GM18868 (cell line): Measurements from ENCODE around the gene KCNH2.
"Not testable (repeated sequence)": the region's sequence is repeated elsewhere in the genome, so short reads cannot be mapped to it uniquely, and the experiment has no call there.

Experiments
- ATAC-seq: cut with Tn5 transposase; IDR thresholded peaks from one replicate; pipeline ENCODE4 v1.9.1; 2021; ENCODE audit warnings: mild to moderate bottlenecking, moderate library complexity; ENCODE audit not compliant: unreplicated experiment

The KCNH2 gene

DNA sequence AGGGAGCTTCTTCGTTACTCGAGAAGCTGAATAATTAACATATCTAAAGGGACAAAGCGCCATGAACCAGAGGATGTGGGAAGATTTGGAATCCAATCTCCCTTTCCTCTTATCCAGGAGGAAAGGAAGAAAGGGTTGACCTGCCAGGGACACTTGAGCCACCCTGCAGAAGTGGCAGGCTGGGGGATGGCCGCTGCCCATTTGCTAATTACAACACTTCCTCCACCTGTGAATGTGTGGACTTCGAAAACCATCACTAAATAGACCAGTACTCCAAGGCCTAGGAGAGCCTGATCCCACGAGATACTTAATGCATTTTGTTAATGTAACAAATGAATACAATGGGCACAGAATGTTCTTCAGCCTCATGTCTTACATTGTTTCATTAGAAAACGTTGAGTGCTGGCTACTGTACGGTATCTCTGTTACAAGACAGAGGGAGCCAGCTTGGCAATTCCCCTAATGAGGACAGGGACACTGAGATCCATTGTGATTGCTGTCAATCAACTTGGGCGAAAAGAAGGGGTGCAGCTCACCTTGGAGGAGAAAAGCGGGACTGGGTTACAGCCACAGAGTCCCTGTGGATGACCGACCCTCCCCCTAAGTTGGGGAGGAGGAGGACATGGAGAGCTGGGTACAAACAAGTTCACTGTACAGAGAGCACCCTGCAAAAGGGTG lies 66.4 kb downstream of the KCNH2 start:
- ATAC-seq: no peak

DNA sequence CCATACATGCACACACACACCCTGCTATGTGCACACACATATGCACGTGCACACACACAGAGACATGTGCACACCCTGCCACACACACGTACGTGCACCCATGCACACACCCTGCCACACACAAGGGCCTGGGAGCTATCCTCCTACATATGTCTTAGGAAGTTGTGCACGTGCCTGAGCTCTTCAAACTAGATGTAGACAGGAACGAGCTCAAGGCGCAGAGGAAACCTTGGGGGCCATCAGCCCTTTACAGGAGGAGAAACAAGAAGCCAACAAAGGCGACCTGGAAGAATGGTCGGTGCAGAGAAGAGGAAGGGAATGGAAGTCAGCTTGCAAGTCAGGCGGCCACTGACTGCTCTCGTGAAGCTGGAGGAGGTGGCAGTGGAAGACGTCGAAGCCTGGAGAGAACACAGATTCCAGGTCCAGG lies 67.1 kb downstream of the KCNH2 start:
- no peak for ATAC-seq

DNA sequence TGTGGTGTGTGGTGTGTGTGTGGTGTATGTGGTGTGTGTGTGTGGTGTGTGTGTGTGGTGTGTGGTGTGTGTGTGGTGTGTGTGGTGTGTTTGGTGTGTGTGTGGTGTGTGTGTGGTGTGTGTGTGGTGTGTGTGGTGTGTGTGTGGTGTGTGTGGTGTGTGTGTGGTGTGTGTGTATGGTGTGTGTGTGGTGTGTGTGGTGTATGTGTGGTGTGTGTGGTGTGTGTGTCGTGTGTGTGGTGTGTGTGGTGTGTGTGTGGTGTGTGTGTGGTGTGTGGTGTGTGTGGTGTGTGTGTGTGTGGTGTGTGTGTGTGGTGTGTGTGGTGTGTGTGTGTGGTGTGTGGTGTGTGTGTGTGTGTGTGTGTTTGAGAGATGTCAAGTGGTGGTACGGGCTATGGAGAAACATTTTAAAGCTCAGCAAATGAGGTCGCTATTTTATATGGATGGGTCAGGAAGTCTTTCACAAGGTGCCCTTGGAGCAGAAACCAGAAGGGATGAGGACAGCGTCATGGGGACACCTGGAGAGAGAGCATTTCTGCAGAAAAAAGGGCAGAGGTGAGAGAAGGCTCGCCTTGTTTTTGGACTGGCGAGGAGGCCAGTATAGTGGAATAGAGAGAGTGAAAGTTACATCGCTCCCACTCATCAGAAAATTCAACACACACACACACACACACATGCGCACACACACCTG lies 67.7 kb downstream of the KCNH2 start:
- ATAC-seq: not testable (repeated sequence)

DNA sequence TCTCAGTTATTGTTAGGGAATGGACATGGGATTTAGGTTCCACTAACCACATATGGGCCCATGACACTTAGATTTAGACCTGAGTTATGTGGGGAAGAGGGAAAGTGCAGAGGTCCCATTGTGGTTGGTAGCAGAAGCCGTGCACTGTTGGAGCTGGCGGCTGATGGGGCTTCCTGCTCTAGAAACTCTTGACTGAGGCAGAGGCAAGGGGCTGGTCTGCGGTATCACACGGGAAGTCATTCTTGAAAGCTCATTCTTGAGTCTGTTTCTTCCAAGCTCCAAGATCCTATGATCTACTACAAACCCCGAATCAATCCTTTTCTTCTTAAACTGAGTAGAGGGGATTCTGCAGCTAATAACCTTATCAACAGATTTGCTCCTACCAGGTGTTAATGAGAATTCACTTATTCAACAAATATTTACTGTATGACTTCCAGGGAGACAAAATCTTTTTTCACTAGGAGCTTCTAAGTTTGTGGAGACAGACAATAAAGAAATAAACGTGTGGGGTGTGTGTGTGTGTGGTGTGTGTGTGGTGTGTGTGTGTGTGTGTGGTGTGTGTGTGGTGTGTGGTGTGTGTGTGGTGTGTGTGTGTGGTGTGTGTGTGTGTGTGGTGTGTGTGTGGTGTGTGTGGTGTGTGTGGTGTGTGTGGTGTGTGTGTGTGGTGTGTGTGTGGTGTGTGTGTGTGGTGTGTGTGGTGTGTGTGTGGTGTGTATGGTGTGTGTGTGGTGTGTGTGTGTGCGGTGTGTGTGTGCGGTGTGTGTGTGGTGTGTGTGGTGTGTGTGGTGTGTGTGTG lies 68.7 kb downstream of the KCNH2 start:
- ATAC-seq: no peak

DNA sequence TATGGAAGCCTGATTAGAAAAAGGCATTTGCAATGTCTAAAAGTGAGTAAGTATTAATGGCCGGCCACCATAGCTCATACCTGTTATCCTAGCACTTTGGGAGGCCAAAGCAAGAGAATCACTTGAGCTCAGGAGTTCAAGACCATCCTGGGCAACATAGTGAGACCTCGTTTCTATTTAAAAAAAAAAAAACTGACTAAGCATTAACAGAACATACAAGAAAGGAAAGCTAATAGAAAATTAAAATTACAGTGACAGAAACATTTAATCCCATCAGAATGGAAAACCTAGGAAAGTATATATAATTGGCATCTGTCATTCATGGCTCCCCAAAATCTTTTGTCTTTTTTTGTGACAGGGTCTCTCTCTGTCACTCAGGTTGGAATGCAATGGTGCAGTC lies 69.9 kb downstream of the KCNH2 start:
- no peak for ATAC-seq

DNA sequence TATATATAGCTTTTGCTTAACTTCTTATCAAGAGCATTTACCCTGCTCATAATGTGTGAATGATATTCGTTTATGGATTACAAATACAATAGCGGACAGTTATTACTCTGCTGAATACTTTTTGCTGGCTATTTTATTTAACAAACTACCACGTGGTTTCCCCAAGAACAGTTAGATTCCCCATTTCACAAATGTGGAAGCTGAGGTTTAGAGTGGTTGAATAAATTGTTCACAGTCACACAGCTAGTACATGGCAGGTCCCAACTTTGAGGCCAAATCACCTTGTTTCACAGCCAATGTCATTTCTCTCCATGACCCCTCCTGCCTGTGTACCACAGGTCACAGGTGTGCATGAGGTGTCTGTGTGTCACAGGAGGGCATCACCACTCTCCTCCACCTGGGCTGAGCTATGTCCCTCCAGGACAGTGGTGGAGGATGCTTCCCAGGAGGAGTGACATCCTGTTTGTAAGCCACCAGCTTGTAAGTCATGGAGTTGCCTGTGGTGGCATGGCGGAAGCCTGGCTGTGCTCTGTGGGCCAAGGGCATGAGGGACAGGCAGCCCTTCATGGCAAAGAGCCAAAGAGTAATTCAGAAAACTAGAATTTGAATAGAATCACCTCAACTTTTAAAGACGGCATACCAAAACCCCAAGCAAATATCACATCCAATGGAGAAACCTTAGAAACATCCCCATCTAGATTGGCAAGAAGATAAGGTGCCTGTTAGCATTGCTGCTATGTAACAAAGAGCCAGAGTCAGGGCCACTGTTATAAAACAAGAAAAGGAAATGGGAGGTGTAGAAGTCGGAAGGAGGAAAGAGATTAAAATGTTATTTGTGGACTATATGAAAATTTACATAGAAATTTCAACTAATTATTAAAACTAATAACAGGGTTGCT lies 73.9 kb downstream of the KCNH2 start:
- ATAC-seq: no peak

DNA sequence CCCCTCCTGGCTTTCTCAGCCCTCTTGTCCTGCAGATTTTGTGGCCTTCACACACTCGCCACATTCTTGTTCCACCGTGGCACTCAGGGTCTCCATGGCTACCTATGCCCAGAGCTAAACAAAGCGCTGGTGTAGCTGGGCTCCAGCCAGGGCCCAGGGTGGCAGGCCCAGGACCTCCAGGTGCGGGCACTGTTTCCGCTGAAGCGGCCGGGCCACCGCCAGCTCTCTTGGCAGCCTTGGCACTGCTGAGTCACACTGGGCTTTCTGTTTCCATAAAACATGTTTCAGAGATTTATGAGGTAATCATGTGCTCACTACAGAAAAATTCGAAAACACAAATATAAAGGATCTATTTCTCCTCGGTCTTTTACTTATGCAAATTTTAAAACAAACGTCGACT lies 74.5 kb downstream of the KCNH2 start:
- no peak for ATAC-seq

DNA sequence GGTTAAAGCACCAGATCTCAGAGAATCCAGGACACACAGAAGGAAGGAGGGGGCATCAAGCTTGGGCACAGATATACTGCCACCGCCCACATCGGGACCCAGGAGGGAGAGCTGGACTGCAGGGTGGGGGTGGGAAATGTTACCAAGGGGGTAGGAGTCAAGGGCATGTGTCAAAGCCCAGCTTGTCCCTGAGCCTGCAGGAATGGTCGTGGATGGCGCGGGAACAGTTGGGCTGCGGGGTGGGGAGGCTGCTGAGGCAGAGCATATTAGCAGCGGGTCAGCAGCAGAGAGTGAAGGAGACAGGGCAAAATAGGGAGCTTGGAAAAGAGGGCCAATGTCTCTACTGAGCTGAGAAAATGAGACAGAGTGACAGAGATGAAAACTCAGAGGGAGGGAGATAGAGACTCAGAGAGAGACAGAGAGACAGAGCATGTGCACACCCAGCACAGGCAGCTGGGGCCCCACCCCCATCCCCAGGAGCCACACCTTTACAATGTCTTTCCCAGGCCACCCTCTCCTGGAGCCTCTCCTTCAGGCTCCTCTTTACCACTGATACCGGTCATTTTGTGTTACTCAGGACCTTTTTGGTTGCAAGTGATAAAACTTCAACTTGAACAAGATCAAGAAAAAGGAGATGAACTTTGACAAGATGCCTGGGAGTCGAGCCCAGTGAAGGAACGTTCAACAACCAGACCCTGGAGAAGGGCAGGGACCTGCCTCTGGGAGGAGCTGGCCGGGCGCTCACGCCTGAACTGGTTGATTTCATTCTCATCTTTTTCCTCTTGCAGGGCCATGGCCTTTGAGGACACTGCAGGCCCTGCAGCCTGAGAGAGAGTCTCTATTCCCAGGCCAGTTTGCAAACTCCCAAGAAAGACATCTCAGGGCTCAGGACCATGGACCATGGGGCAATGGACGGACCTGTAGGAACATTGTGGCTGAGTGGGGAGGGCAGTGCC lies 75.8 kb downstream of the KCNH2 start:
- no peak for ATAC-seq

DNA sequence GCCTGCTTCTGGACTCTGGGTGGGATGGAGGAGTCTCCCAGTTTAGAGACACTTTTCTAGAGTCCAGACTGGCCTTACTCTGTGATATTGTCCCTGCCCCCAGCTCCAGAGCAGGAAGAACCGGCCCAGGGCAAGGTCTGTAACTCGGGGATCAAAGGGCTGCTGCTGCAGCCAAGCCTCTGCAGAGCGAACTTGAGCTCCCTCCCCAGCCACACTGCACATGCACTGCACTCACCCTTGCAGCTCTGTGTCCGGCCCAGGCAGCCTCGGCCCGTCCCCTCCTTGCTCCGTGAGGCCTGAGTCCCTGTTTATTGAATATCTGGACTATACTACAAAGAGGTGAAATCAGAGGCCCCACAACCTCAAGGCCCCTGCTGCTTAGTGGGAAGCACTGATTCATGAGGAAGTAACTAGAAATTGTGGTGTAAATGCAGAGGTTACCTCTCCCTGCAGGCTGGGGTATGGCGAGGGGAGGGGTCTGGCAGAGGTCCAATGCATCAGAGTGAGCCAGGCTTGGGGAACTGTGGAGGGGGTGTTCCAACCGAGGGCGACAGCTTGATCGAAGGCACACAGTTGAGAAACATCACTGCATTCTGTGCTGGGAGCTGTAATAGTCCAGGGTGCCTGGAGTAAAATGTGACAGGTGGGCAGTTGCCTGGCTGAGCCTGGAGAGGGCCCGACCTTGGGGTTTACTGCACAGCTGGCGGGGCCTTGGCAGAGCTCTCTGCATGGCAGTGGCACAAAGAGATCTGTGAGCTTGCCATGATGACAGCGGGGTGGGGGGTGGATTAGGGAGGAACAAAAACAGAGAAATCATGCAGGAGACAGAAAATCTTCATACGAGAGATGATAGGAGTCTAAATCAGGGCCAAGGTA lies 76.7 kb downstream of the KCNH2 start:
- ATAC-seq: no peak

DNA sequence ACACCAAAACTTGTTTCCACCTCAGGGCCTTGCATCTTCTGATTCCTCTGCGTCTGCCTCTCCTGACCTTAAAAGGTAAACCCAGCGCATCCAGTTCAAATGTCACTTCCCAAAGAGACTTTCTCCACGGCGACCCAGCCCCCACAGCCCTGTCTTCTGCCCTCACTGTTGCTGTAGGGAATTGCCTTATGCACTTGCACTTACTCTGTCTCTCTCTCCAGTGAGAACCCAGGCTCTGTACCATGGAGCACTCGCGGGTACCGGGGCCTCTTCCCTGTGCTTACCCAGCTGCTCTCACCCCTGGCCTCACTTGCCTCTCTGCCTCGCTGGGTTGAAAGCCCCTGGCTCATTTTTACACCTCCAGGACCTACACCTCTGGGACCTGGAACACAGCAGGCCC lies 77.4 kb downstream of the KCNH2 start:
- no peak for ATAC-seq

DNA sequence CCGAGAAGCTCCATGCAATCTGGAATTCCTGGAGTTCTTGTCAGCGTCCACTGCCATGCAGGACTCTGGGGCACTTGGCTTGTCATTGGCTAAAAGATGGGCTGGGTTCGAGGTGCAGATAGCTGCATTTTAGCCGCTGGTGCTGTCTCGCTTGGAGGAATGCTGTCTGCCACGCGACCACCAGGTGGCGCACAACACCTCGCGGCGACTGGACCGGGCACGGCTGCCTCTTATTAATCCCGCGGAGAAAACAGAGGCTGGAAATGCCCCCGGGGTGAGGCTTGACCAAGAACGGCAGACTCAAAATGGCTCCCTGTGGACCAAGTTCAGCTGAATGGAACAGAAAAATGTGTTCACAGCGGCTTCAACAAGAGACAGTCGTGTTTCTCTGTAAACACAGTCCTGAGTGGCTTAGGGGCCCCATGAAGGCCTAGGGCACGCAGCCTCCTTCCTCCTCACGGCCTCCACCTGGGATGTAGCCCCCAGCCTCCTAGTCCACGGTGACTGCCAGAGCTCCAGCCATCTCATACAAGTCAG lies 79.6 kb downstream of the KCNH2 start:
- ATAC-seq: no peak

DNA sequence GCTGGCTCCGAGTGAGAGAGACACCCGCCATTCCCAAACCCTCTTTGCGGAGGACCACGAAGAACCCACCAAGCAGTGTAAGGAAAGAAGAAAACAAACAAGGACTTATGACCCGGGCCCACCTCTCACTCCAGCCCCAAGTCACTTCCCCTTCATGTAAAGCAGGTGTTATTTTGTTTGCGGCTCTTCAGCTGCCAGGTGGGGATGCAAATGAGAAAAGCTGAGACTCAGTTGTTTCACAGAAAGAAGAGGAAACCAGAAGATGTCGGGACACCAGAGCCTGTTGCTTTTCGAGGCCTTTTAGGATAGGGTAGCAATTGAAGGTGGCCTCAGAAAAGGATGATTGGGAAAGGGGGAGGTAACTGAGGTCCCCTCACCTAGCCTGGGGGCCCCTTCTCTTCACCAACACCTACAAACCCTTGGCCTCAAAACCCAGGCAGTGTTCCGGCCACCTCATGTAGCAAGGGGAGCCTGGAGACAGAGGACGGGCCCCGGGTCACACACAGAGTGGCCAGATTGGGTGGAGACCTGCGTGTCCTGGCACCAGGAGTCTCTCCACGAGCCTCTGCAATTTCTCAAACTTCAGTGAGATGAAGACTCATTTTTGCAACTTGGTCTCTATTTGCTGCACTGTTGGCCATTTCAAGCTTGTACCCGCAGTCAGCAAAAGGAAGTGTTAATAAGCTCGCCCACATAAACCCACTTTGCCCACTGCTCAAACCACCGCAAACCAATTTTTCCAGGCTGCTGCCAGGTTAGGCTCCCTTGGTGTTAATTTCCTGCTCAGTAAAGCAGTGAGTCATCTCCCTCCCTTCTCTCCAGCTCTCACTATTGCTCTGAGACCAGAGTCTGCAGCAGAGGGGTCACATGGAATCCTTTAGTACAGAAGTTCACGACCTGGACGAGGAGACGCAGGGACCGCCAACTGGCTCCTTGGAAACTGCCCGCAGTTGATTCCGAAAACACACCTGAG lies 80.3 kb downstream of the KCNH2 start:
- ATAC-seq: no peak

DNA sequence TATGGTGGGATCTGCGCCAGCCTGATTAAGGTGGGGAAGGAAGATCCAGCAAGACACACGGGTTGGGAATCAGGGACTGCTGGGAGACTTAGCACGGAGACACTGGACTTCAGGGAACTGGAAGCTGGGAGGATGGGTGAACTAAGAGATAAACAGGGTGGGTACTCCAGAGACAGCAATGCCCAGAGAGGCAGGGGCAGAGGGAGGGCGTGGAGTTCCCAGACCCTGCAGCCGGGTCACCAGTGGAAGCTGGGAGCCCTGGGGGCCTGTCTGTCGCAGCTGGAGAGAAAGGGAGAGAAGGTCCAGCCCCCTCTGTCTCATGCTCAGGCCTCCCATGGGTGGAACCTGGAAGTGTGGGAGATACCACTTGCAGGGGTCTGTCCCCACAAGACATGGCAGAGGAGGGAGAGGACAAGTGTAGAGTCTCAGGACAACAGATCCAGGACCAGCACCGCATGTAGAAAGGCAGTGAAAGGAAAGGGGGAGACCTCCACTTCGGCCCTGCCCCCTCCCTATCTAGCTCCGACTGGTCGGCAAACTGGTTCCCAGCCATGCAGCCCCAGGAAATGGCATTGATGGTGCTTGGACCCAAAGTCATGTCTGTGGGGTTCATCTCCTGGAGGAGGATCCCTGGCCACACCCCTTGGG lies 81.4 kb downstream of the KCNH2 start:
- no peak for ATAC-seq

DNA sequence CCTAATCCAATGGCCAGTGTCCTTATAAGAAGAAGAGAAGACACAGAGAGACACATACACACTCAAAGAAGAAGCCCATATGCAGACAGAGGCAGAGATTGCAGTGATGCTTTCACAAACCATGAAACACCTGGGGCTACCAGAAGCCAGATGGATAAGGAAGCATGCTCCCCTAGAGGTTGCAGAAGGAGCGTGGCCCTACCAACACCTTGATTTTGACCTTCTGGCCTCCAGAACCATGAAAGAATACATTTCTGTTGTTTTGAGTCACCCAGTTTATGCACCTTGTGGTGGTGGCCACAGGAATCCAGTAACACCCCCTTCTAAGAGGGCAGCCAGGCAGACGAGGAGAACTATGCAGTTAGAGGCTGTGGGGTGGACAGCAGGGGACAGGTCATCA lies 82.3 kb downstream of the KCNH2 start:
- ATAC-seq: no peak
